ENCODE data around the gene SCML1. TPM values are rescaled to one million over a fixed set of nuclear protein-coding genes. Genes with fewer than 3 reads are reported as not detected.

SCML1 gene
- total and polyA plus RNA-seq, 2 of the 8 experiments (the other 6 are each of a cell fraction or from before 2014, with no cell fraction given) = 2.2 to 2.5 TPM

DNA sequence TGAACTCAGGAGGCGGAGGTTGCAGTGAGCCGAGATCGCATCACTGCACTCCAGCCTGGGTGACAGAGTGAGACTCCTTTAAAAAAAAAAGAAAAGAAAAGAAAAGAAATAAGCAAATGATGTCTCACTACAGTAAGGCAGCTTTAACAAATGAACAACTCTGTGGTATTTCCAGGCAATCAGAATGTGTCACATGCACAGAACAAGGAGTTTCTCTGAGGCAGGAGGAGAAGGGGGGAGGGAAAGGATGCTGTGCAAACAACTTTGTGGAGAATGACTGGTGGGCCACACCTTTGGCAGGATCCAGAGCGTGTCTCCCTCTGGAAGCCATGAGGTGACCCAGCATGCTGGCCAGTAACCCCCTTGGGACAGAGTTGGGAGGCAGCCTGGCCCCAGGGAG lies 66.2 kb downstream of the SCML1 start:
- no peak overlapping the region for H3K23ac ChIP-seq (ENCODE audit: insufficient read length)

More for the DNA sequence above, 66.2 kb downstream of the SCML1 start:
- Histone ChIP-seq H3K18ac (ENCODE audit: extremely low read depth, low read length) (no peak overlapping the region), H2BK5ac (ENCODE audit: low read depth, low read length) (no peak overlapping the region), H3K56ac (replicated peaks; ENCODE audit: insufficient read length, low read depth, low read length) (no peak overlapping the region), H4K91ac (replicated peaks; ENCODE audit: insufficient read length, low read length) (no peak overlapping the region), H3K79me1 (ENCODE audit: low read depth, low read length) (no peaks in the 10 kb centered on the region), H3K9ac (replicated peaks in 1 of 4; ENCODE audit: extremely low read depth in 1 of 4, low read depth in 3 of 4, low read length in 3 of 4) (no peak overlapping the region), H4K5ac (ENCODE audit: insufficient read length, low read depth, low read length) (no peak overlapping the region), H3K36me3 (ENCODE audit: control insufficient read depth in 2 of 4, insufficient read depth in 4 of 4, low read length in 3 of 4) (no peaks in the 10 kb centered on the region), H3K14ac (ENCODE audit: insufficient read length) (no peak overlapping the region), H2BK12ac (ENCODE audit: low read depth, low read length) (no peak overlapping the region), H4K8ac (ENCODE audit: extremely low read depth, insufficient read depth, low read length) (peak overlapping the region; percentile 89; the same call in 1 of the 2 replicates), H3K4me2 (ENCODE audit: insufficient read depth in 1 of 2, low read depth in 2 of 2, low read length in 2 of 2) (no peak overlapping the region), H4K20me1 (replicated peaks in 1 of 2; ENCODE audit: control insufficient read depth in 1 of 2, insufficient read depth in 2 of 2, low read length in 2 of 2) (no peaks in the 10 kb centered on the region), H2AK5ac (ENCODE audit: low read depth, low read length) (no peak overlapping the region), H3K27me3 (replicated peaks in 1 of 4; ENCODE audit: control insufficient read depth in 3 of 4, extremely low read depth in 1 of 4, insufficient read depth in 3 of 4, low read length in 3 of 4) (no peaks in the 10 kb centered on the region), H2AFZ (ENCODE audit: low read length) (no peak overlapping the region), H2BK15ac (ENCODE audit: low read length) (no peak overlapping the region), H3K9me3 (ENCODE audit: insufficient read depth in 2 of 2, low read depth in 1 of 2, low read length in 1 of 2) (no peaks in the 10 kb centered on the region), H3K27ac (ENCODE audit: low read depth, low read length) (no peak overlapping the region), H3K4ac (replicated peaks; ENCODE audit: insufficient read length, low read depth, low read length) (no peak overlapping the region), H3K23me2 (ENCODE audit: low read depth, low read length) (no peaks in the 10 kb centered on the region), H3K4me1 (replicated peaks in 1 of 4; ENCODE audit: control insufficient read depth in 3 of 4, insufficient read depth in 4 of 4, low read length in 3 of 4) (no peaks in the 10 kb centered on the region), H3K4me3 (ENCODE audit: extremely low read depth in 1 of 4, insufficient read depth in 2 of 4, low read depth in 3 of 4, low read length in 4 of 4) (no peak overlapping the region), H2BK120ac (replicated peaks; ENCODE audit: low read depth, low read length) (no peak overlapping the region), H2BK20ac (ENCODE audit: low read length) (no peak overlapping the region), H3K79me2 (ENCODE audit: control insufficient read depth in 1 of 2, insufficient read depth in 2 of 2, low read length in 2 of 2) (no peaks in the 10 kb centered on the region)
- FAIRE-seq = no peak
- POLR2A ChIA-PET (ENCODE audit: partially characterized antibody) = no interaction called here
- CTCF ChIA-PET (ENCODE audit: partially characterized antibody) = interaction anchor here (3.3 kb wide), 1 partner anchor 9 kb away, joined by 15 read pairs; no protein-coding TSS in a partner anchor
- WGBS, 2 experiments (ENCODE audit: extremely low coverage in 1 of 2, insufficient coverage in 1 of 2, insufficient read length in 1 of 2, insufficient replicate concordance in 2 of 2, low coverage in 1 of 2, low lambda C conversion rate in 2 of 2, missing lambda C conversion rate in 1 of 2) = 86% methylated on average over 1 of the region's 4 CpGs; no CpG with 5 or more reads in 1 of the 2 experiments
- no peak for DNase-seq (ENCODE audit: low read depth in 1 of 2, low spot score in 2 of 2)
- TF ChIP-seq NRF1 (IDR thresholded peaks at IDR 0.05; ENCODE audit: low read depth, low read length) (no peak), EGR1 (IDR thresholded peaks at IDR 0.05; ENCODE audit: borderline replicate concordance, low read depth, low read length) (no peak), JUND (IDR thresholded peaks at IDR 0.05; ENCODE audit: low read length) (no peak), CBX8 (IDR thresholded peaks at IDR 0.05; ENCODE audit: borderline replicate concordance, low read depth, low read length) (no peak), CHD1 (IDR thresholded peaks at IDR 0.05; ENCODE audit: low read depth, low read length) (no peak), CBX5 (IDR thresholded peaks at IDR 0.05; ENCODE audit: low read depth, low read length) (no peak), TBP (IDR thresholded peaks at IDR 0.05; ENCODE audit: low read depth, low read length) (no peak), BCL11A (IDR thresholded peaks at IDR 0.05; ENCODE audit: low read depth in 2 of 2, low read length in 2 of 2) (no peak), SP2 (IDR thresholded peaks at IDR 0.05; ENCODE audit: low read length) (no peak), KDM5A (IDR thresholded peaks at IDR 0.05; ENCODE audit: low read length) (no peak)
- TF ChIP-seq, protein P1, sequence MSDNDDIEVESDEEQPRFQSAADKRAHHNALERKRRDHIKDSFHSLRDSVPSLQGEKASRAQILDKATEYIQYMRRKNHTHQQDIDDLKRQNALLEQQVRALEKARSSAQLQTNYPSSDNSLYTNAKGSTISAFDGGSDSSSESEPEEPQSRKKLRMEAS (IDR thresholded peaks at IDR 0.05) = no peak
- TF ChIP-seq, protein P2, sequence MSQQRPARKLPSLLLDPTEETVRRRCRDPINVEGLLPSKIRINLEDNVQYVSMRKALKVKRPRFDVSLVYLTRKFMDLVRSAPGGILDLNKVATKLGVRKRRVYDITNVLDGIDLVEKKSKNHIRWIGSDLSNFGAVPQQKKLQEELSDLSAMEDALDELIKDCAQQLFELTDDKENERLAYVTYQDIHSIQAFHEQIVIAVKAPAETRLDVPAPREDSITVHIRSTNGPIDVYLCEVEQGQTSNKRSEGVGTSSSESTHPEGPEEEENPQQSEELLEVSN (IDR thresholded peaks at IDR 0.05) = no peak
